ENCODE results near the gene NMT1.

DNA sequence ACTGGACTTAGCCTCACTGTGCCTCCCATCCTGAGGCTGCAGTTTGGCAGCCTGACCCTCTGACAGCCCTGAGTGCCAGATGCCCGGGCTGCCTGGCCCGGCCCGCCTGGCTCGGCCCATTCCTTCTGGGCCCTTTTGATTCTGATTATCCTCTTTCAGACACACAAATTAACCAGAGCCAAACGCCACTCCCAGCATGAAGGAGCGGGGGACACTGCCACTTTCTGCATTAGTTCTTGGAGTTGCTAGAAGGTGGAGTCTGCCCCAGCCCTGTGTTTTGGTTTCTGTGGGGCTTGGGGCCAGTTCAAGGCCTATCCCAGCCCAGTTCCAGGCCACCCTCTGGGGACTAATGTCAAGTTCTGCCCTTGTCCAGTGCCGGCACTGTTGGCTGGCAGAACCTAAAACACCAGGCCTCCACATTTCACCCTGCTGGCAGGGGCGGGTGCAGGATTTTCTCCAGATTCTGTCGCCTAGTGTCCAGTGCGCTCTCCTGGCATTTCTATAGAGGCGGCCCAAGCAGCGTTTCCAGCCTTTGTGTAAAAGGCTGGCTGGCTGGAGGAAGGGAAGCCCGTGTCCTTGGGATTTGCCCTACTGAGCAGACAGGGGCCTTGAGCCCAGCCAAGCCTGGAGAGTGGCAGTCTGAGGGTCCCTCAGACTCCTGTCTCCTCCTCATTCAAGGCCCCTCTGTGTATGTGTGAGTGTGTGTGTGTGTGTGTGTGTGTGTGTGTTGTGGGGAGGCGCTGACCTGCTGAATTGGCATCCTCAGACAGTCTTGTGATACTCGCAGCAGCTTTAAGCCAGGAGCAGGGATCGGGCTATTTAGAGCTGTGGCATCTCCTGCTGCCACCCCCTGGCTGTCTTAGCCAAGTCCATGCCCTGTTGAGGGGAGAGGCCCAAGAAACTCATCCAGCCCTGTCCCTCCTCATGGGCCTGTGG is 49.8 kb downstream of the NMT1 start:
- TF ChIP-seq, protein P1, sequence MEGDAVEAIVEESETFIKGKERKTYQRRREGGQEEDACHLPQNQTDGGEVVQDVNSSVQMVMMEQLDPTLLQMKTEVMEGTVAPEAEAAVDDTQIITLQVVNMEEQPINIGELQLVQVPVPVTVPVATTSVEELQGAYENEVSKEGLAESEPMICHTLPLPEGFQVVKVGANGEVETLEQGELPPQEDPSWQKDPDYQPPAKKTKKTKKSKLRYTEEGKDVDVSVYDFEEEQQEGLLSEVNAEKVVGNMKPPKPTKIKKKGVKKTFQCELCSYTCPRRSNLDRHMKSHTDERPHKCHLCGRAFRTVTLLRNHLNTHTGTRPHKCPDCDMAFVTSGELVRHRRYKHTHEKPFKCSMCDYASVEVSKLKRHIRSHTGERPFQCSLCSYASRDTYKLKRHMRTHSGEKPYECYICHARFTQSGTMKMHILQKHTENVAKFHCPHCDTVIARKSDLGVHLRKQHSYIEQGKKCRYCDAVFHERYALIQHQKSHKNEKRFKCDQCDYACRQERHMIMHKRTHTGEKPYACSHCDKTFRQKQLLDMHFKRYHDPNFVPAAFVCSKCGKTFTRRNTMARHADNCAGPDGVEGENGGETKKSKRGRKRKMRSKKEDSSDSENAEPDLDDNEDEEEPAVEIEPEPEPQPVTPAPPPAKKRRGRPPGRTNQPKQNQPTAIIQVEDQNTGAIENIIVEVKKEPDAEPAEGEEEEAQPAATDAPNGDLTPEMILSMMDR (IDR thresholded peaks at IDR 0.05): no peak
- no peak for TF ChIP-seq POLR2A (IDR thresholded peaks at IDR 0.05)

All from upper lobe of left lung (tissue), 4 donors.